ENCODE data around the gene ZP2. TPM values are rescaled to one million over a fixed set of nuclear protein-coding genes. Genes with fewer than 3 reads are reported as not detected.
"Not testable (repeated sequence)": the region's sequence is repeated elsewhere in the genome, so short reads cannot be mapped to it uniquely, and the experiment has no call there.

ZP2 gene
- total RNA-seq, 2 experiments from 2014 or later: not detected

DNA sequence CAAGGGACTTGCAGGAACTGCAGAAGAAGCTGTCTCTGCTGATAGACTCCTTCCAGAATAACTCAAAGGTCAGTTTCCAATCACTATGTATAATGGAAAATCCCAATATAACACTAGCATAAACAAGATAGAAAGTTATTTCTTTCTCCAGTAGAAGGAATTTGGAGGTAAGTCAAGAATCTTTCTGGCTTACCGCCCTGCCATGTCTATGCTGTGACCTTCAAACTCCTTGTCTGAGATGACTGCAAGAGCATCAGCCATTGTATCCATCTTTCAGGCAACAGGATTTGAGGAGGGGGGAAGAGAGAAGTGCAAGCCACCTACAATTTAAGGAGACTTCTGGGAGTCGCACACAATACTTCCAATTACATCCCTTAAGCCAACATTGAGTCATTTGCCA, 50.2 kb downstream of the ZP2 start:
- H3K4me1 Mint-ChIP-seq: peaks cover 24% of the 10 kb centered on the region
- H3K4me3 Mint-ChIP-seq: no peak overlapping the region
- no peak overlapping the region for H3K27ac Mint-ChIP-seq
- ChIA-PET CTCF (interaction anchor here (0.5 kb wide), 1 partner anchor 25 kb away, joined by 4 read pairs; no protein-coding TSS in a partner anchor), POLR2A (no interaction called here)
- peaks cover 7% of the 10 kb centered on the region for H3K36me3 Mint-ChIP-seq (ENCODE audit: low read depth)
- no peaks in the 10 kb centered on the region for H3K9me3 Mint-ChIP-seq
- DNase-seq: no peak
- H3K27me3 Mint-ChIP-seq: no peaks in the 10 kb centered on the region

DNA sequence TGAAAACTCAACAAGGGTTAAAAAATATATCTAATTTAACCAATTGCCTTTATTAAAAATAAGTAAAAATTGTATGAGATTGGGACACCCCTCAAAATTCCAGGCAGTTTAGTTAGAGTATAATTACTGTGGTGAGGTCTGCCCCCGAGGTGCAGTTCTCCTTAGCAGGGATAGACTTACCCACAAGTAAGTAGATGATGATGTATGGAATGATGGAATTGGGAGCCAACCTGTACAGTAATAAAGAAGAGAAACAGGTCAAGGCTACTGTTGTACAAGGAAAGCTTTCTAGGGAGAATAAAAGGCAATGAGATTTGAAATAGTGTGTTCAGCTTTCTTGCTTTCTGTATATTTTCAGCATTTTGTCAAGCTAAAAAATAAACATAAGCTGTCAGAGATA, 51.1 kb downstream of the ZP2 start:
- CTCF ChIA-PET: interaction anchor here (1.8 kb wide), 1 partner anchor 141 kb away, joined by 4 read pairs; no protein-coding TSS in a partner anchor
- Mint-ChIP-seq H3K4me3 (no peak overlapping the region), H3K4me1 (peaks cover 24% of the 10 kb centered on the region), H3K27me3 (no peaks in the 10 kb centered on the region), H3K9me3 (no peaks in the 10 kb centered on the region), H3K36me3 (ENCODE audit: low read depth) (peaks cover 7% of the 10 kb centered on the region), H3K27ac (no peak overlapping the region)
- POLR2A ChIA-PET: no interaction called here
- DNase-seq: no peak

DNA sequence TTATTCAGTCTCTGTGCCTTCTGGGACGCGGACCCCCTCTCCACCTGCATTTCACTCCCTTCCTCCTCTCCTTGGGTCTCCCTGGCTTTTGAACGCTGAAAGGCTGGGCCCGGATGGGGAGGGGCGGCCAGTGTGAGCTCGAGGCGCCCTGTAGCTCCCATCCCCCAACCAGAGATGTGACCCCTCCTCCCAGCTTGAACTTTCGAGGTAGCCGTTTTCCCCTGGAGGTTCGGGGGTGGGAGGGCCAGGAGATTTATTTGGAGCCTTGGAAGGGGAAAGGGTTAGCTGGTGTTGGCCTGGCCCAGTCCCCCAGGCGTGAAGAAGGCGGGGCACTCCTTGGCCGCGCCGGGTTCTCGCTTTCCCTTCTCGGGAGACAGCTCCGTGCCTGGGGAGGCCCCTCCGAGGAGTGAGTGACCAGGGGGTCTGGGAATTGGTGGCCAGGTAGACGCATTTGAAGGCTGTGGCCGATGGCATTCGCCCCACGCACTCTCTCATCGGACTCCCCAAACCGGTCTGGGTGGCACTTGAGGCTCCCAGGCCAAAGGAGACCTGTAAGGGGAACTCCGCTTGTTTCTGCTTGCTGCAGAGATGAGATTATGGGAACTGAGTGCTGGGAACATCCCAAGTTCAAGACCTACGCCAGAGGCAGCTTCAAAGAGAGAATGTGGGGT, 52.0 kb downstream of the ZP2 start:
- DNase-seq: no peak
- POLR2A ChIA-PET: no interaction called here

DNA sequence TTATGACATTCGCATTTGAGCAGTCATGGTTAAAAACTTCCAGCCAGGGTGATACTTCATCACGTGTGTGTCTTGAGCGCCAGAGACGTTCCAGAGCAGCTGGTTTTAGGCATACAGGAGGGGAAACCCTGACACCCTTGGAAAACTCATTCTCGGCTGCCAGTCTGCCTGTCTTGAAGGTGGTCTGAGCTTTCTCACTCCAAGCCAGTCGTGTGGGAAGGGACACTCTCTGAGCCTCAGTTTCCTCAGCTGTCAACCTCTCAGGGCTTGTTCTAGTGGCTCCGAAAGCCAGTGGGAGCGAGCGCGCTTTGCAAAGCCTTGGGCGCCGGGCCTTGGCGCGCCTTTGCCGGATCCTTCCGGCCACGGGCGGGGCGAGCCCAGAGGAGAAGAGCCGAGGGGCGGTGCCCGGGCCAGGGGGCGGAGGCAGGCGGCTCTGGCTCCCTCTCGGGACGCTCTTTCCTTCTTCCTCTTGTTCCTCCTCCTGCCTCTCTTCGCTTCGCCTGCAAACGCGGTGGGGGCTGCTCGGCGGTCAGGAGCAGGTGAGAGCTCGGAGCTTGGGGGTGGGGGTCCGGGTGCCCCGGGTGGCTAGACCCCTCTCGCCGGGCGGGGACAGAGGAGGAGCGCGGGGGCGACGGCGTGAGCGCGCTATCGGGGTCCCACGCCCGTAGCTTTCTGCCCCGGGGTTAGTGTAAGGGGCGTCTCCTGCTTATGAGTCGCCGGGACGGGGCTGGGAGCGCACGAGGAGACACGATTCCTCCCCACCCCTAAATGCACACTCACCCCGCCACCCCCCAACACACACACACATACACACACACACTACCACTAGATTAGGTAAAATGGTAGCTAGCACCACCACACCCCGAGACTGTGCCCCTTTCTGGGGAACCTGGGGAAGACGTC, 52.9 kb downstream of the ZP2 start, which contains the start of gene LDAF1:
Gene LDAF1 (plus strand): TSS at position 467 of the 903 bp plus-strand sequence. CDS start 2,509 bp downstream, outside the sequence.
- no peaks in the 10 kb centered on the region for H3K27me3 Mint-ChIP-seq

More for the DNA sequence above, 52.0 kb downstream of the ZP2 start:
- peaks cover 7% of the 10 kb centered on the region for H3K36me3 Mint-ChIP-seq (ENCODE audit: low read depth)
- peak overlapping the region; percentile 87 for H3K27ac Mint-ChIP-seq
- no peaks in the 10 kb centered on the region for H3K9me3 Mint-ChIP-seq
- H3K4me3 Mint-ChIP-seq: peak overlapping the region; percentile 87
- CTCF ChIA-PET: interaction anchor here (0.6 to 1.8 kb wide), 4 partner anchors 14 to 142 kb away, joined by 3 to 4 read pairs (median 3); no protein-coding TSS in a partner anchor
- peaks cover 24% of the 10 kb centered on the region for H3K4me1 Mint-ChIP-seq
- no peaks in the 10 kb centered on the region for H3K27me3 Mint-ChIP-seq

DNA sequence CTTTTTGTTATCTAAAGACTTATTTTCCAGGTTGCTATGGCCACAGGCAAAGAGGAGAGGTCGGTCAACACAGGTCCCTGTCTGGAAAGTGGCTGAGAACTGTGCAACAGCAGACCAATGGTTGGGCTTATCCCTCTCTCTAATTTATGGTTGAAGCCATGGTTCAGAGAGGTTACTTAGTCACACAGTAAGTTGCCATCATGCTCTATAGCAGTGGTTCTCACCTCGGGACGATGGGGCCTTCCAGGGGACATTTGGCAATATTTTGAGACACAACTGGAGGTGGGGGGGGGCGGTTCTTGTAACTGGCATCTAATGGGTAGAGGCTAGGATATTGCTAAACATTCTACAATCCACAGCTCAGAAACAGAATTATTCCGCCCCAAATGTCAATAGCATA, 53.7 kb downstream of the ZP2 start:
- H3K36me3 Mint-ChIP-seq (ENCODE audit: low read depth): peaks cover 4% of the 10 kb centered on the region
- H3K27me3 Mint-ChIP-seq: no peaks in the 10 kb centered on the region
- ChIA-PET CTCF (interaction anchor here (1.1 to 1.4 kb wide), 2 partner anchors 52 to 122 kb away, joined by 3 read pairs; no protein-coding TSS in a partner anchor), POLR2A (no interaction called here)
- DNase-seq: no peak
- H3K27ac Mint-ChIP-seq: no peak overlapping the region
- peaks cover 24% of the 10 kb centered on the region for H3K4me1 Mint-ChIP-seq
- H3K4me3 Mint-ChIP-seq: peak overlapping the region; percentile 14
- no peaks in the 10 kb centered on the region for H3K9me3 Mint-ChIP-seq

More for the DNA sequence above, 52.9 kb downstream of the ZP2 start, which contains the start of gene LDAF1:
- ChIA-PET CTCF (interaction anchor here (0.6 to 1.8 kb wide), 5 partner anchors 13 to 143 kb away, joined by 3 to 4 read pairs (median 3); no protein-coding TSS in a partner anchor), POLR2A (no interaction called here)
- Mint-ChIP-seq H3K9me3 (no peaks in the 10 kb centered on the region), H3K4me1 (peaks cover 24% of the 10 kb centered on the region), H3K36me3 (ENCODE audit: low read depth) (peaks cover 4% of the 10 kb centered on the region), H3K4me3 (peak within 1 kb of the TSS; percentile 87), H3K27ac (peak within 1 kb of the TSS; percentile 87)
- DNase-seq: peak; percentile 81

DNA sequence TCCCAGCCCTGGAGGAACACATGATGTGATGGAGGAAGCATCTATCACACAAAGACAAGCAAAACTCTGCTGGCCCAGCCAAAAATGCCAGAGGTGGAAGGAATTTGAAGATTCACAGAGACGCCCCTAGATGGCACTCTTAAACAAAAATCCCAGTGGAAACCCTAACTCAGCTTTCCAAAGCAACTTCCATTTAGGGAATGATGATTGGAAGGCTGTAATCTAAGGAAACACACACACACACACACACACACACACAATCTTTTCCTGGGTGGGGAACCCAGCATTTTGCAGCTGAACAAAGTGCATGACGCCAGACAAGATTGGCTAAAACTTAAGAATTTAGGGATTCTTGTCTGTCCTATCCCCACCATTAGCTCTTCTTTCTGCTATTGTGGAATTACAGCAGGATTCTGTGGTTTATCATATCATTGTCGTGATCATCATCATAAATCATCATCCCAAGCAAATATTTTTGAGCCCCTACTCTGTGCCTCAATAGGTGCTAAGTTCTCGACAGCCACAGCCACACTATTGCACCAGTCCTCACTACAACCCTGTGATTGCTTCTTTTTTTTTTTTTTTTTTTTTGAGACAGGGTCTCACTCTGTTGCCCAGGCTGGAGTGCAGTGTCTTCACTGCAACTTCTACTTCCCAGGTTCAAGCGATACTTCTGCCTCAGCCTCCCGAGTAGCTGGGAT, 54.5 kb downstream of the ZP2 start:
- Mint-ChIP-seq H3K9me3 (no peaks in the 10 kb centered on the region), H3K4me1 (peaks cover 24% of the 10 kb centered on the region), H3K36me3 (ENCODE audit: low read depth) (peaks cover 2% of the 10 kb centered on the region), H3K27ac (no peak overlapping the region), H3K4me3 (no peak overlapping the region), H3K27me3 (peaks cover 2% of the 10 kb centered on the region)
- DNase-seq: no peak
- CTCF ChIA-PET: interaction anchor here (0.6 to 1.6 kb wide), 6 partner anchors 21 to 159 kb away, joined by 3 to 6 read pairs (median 3); no protein-coding TSS in a partner anchor
- POLR2A ChIA-PET: no interaction called here

DNA sequence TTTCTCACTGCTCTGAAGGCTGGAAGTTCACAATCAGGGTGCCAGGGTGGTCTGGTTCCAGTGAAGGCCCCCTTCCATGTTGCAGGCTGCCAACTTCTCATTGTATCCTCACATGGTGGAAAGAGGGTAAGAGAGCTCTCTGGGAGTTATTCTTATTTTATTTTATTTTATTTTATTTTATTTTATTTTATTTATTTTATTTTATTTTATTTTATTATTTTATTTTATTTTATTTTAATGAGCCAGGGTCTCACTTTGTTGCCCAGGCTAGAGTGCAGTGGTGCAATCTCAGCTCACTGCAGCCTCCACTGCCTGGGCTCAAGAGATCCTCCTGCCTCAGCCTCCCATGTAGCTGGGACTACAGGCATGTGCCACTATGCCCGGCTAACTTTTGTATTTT, 55.4 kb downstream of the ZP2 start:
- H3K9me3 Mint-ChIP-seq; H3K27ac Mint-ChIP-seq; POLR2A ChIA-PET; H3K36me3 Mint-ChIP-seq (ENCODE audit: low read depth); DNase-seq; H3K4me3 Mint-ChIP-seq; H3K27me3 Mint-ChIP-seq: not testable (repeated sequence)
- peaks cover 22% of the 10 kb centered on the region for H3K4me1 Mint-ChIP-seq
- CTCF ChIA-PET: interaction anchor here (1.6 kb wide), 1 partner anchor 22 kb away, joined by 4 read pairs; no protein-coding TSS in a partner anchor

DNA sequence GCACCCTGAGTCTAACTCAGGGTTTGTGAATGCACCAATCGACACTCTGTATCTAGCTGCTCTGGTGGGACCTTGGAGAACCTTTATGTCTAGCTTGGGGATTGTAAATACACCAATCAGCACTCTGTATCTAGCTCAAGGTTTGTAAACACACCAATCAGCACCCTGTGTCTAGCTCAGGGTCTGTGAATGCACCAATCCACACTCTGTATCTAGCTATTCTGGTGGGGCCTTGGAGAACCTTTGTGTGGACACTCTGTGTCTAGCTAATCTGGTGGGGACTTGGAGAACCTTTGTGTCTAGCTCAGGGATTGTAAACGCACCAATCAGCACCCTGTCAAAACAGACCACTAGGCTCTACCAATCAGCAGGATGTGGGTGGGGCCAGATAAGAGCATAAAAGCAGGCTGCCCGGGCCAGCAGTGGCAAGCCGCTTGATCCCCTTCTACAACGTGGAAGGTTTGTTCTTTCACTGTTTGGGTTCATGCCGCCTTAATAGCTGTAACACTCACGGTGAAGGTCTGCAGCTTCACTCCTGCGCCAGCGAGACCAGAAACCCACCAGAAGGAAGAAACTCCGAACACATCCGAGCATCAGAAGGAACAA, 58.1 kb downstream of the ZP2 start:
- CTCF ChIA-PET: not testable (repeated sequence)
- peaks cover 16% of the 10 kb centered on the region for H3K27me3 Mint-ChIP-seq

DNA sequence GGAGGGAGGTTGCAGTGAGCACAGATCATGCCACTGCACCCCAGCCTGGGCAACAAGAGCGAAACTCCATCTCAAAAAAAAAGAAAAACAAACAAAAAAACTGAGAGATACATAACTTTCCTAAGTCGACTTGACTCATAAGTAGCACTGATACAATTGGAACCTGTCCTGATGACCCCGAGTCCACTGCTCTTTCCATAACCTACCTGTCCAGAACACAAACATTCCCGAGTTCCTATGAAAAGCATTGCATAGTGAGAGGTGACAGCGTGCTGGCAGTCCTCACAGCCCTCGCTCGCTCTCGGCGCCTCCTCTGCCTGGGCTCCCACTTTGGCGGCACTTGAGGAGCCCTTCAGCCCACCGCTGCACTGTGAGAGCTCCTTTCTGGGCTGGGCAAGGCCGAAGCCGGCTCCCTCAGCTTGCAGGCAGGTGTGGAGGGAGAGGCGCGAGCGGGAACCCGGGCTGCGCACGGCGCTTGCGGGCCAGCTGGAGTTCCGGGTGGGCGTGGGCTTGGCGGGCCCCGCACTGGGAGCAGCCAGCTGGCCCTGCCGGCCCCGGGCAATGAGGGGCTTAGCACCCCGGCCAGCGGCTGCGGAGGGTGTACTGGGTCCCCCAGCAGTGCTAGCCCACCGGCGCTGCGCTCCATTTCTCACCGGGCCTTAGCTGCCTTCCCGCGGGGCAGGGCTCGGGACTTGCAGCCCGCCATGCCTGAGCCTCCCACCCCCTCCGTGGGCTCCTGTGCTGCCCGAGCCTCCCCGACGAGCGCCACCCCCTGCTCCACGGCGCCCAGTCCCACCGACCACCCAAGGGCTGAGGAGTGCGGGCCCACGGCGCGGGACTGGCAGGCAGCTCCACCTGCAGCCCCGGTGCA, 59.0 kb downstream of the ZP2 start:
- H3K4me3 Mint-ChIP-seq; H3K9me3 Mint-ChIP-seq; POLR2A ChIA-PET; CTCF ChIA-PET; H3K27ac Mint-ChIP-seq; H3K36me3 Mint-ChIP-seq (ENCODE audit: low read depth); DNase-seq; H3K4me1 Mint-ChIP-seq: not testable (repeated sequence)
- peaks cover 18% of the 10 kb centered on the region for H3K27me3 Mint-ChIP-seq

More for the DNA sequence above, 58.1 kb downstream of the ZP2 start:
- H3K4me3 Mint-ChIP-seq; H3K9me3 Mint-ChIP-seq; POLR2A ChIA-PET; H3K4me1 Mint-ChIP-seq; DNase-seq; H3K36me3 Mint-ChIP-seq (ENCODE audit: low read depth); H3K27ac Mint-ChIP-seq: not testable (repeated sequence)

DNA sequence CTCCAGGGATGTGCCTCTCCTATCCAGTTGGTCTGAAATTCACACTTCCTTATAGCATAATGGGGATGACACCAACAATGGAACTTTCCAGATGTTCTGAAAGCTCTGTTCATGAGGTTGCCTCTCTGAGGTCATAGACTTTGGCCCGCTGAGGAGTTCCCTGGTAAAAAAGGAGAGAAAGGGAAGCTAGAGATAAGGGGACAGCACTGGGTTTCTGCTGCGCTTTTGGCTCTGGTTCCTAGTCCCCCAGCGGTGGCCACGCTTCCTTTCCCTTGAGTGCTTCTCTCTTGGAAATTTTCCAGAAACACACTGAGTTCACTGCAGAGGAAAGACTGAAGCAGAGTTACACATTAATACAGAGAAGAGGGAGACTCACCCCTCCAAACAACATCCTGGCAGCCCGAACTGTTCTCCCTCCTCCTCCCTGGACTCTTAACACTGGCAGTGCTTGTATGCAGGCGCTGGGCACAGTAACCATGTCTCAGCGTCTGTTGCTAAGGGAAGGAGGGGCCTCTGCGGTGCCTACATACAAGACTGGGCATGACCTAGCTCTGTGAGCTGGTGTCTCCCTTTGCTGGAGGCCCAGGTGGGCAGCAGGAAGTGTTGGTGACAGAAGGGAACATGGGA, 60.9 kb downstream of the ZP2 start, which contains the start of gene DNAH3:
Gene DNAH3 (minus strand): TSS at position 472 of the 627 bp plus-strand sequence. CDS start 527 bp downstream, outside the sequence.
- no peaks in the 10 kb centered on the region for H3K36me3 Mint-ChIP-seq (ENCODE audit: low read depth)
- no peaks in the 10 kb centered on the region for H3K9me3 Mint-ChIP-seq
- POLR2A ChIA-PET: no interaction called here
- no peak for DNase-seq
- no peaks in the 10 kb centered on the region for H3K4me1 Mint-ChIP-seq
- H3K27ac Mint-ChIP-seq: no peak within 1 kb of the TSS
- no peak within 1 kb of the TSS for H3K4me3 Mint-ChIP-seq
- peaks cover 22% of the 10 kb centered on the region for H3K27me3 Mint-ChIP-seq
- CTCF ChIA-PET: interaction anchor here (0.6 kb wide), 1 partner anchor 14 kb away, joined by 3 read pairs; no protein-coding TSS in a partner anchor
